Ishikawa (cell line): ENCODE results near the gene PLEKHB1.

Experiments
- CEBPB ChIP-seq: IDR thresholded peaks from 2 replicates; pipeline ENCODE4 v1.6.1; 2012
- CREB1 ChIP-seq: IDR thresholded peaks from 2 replicates; pipeline ENCODE4 v1.6.1; 2012; ENCODE audit warnings: low read depth
- EGR1 ChIP-seq: IDR thresholded peaks from 2 replicates; pipeline ENCODE4 v1.6.1; 2012
- EP300 ChIP-seq: IDR thresholded peaks from 2 replicates; pipeline ENCODE4 v1.6.1; 2012; ENCODE audit warnings: borderline replicate concordance
- FOXM1 ChIP-seq: IDR thresholded peaks from 2 replicates; pipeline ENCODE4 v1.6.1; 2012; ENCODE audit warnings: low read depth, borderline replicate concordance
- NFIC ChIP-seq: IDR thresholded peaks from 2 replicates; pipeline ENCODE4 v1.6.1; 2012
- RAD21 ChIP-seq: IDR thresholded peaks from 2 replicates; pipeline ENCODE4 v1.6.1; 2012; ENCODE audit warnings: low read depth
- REST ChIP-seq: IDR thresholded peaks from 2 replicates; pipeline ENCODE4 v1.6.1; 2012; ENCODE audit warnings: low read depth, mild to moderate bottlenecking
- TAF1 ChIP-seq: IDR thresholded peaks from 2 replicates; pipeline ENCODE4 v1.6.1; 2012; ENCODE audit warnings: low read depth, mild to moderate bottlenecking
- TCF12 ChIP-seq: IDR thresholded peaks from 2 replicates; pipeline ENCODE4 v1.6.1; 2012; ENCODE audit warnings: low read depth
- TEAD4 ChIP-seq: IDR thresholded peaks from 2 replicates; pipeline ENCODE4 v1.6.1; 2012
- YY1 ChIP-seq: IDR thresholded peaks from 2 replicates; pipeline ENCODE4 v1.6.1; 2012; ENCODE audit warnings: low read depth
- ZBTB7A ChIP-seq: IDR thresholded peaks from 2 replicates; pipeline ENCODE4 v1.6.1; 2012; ENCODE audit warnings: low read depth
- TF ChIP-seq, protein P1 (sequence below): IDR thresholded peaks from 2 replicates; pipeline ENCODE4 v1.6.1; 2012
- TF ChIP-seq, protein P2 (sequence below): IDR thresholded peaks from 2 replicates; pipeline ENCODE4 v1.6.1; 2012

PLEKHB1 gene

DNA sequence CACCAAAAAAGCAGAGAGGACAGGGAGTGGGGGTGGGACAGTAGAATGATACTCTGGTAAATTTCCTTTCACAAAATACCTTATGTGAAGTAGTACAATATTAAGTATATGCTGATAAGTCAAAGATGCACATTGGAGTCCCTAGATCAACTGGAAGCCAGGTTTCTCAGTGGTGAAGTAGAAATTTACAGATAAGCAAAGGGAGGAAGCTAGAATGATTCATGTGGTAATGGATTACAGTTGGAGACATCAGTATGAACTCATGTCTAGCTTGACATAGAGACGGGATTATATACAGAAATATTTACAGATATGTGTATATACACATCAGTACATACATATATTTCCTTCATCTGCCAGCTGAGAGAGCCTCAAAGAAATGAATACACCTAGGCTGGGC lies 21.5 kb downstream of the PLEKHB1 start:
- TF ChIP-seq NFIC (no peak), REST (no peak), RAD21 (no peak), EP300 (no peak), TEAD4 (no peak), CEBPB (no peak), FOXM1 (no peak)
- TF ChIP-seq, protein P1, sequence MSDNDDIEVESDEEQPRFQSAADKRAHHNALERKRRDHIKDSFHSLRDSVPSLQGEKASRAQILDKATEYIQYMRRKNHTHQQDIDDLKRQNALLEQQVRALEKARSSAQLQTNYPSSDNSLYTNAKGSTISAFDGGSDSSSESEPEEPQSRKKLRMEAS = no peak

GRCh38 chr11:73670808-73671207 lies 24.4 kb downstream of the PLEKHB1 start:
- no peak for TF ChIP-seq TAF1
- no peak for TF ChIP-seq TCF12
- no peak for TF ChIP-seq NFIC
- TF ChIP-seq, protein P1 = no peak
- TF ChIP-seq EP300 = no peak
- TF ChIP-seq, protein P2, sequence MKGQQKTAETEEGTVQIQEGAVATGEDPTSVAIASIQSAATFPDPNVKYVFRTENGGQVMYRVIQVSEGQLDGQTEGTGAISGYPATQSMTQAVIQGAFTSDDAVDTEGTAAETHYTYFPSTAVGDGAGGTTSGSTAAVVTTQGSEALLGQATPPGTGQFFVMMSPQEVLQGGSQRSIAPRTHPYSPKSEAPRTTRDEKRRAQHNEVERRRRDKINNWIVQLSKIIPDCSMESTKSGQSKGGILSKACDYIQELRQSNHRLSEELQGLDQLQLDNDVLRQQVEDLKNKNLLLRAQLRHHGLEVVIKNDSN = no peak
- TF ChIP-seq REST = no peak
- no peak for TF ChIP-seq FOXM1
- no peak for TF ChIP-seq ZBTB7A
- no peak for TF ChIP-seq EGR1
- TF ChIP-seq CEBPB = no peak
- no peak for TF ChIP-seq YY1
- TF ChIP-seq CREB1 = no peak
- no peak for TF ChIP-seq RAD21
- no peak for TF ChIP-seq TEAD4

DNA sequence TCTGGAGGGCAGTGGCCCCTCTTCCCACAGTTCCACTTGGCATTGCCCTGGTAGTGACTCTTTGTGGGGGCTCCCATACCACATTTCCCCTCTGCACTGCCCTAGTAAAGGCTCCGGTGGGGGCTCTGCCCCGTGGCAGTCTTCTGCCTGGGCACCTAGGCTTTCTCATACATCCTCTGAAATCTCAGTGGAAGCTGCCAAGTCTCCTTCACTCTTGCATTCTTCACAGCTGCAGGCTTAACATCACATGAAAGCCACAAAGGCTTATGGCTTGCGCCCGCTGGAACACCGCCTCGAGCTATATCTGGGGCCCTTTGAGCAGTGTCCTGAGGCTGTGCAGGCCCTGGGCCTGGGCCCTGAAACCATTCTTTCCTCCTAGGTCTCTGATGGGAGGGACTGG lies 25.3 kb downstream of the PLEKHB1 start:
- no peak for TF ChIP-seq NFIC
- no peak for TF ChIP-seq CREB1
- no peak for TF ChIP-seq REST
- TF ChIP-seq TCF12 = no peak
- TF ChIP-seq ZBTB7A = no peak
- no peak for TF ChIP-seq TAF1
- no peak for TF ChIP-seq YY1
- no peak for TF ChIP-seq CEBPB
- TF ChIP-seq, protein P2 = no peak
- TF ChIP-seq RAD21 = no peak
- TF ChIP-seq TEAD4 = no peak
- no peak for TF ChIP-seq FOXM1
- TF ChIP-seq EP300 = no peak
- TF ChIP-seq, protein P1 = no peak
- TF ChIP-seq EGR1 = no peak

DNA sequence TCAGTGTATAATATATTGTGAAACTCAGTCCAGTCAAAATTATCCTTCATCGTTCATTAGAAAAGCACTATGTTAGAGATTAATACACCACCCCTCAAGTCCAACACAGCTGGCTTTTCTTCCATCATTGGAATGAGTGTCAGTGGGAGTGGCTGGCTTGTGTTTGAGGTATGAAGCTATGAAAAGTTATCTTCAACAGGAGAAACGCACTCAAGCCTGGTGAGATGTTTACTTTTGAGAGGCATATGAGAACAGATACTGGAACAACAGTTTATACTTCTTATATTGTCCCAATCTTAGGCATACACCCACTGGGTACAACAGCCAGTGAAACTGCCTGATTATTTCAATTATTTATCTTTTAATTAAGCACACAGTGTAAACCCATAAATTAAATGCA lies 34.3 kb downstream of the PLEKHB1 start:
- no peak for TF ChIP-seq CREB1
- TF ChIP-seq TEAD4 = no peak
- TF ChIP-seq EGR1 = no peak
- TF ChIP-seq NFIC = no peak
- TF ChIP-seq FOXM1 = no peak
- no peak for TF ChIP-seq CEBPB
